Peyer's patch (tissue), 4 donors: ENCODE results near the gene KLHL10. TPM values are rescaled to one million over a fixed set of nuclear protein-coding genes. Genes with fewer than 3 reads are reported as not detected.

Experiments
- DNase-seq, 3 donors: peaks; one replicate each; pipeline ENCODE4 v3.0.0-alpha.2; 2017 to 2019
- H3K27ac ChIP-seq, 4 donors: fragments of 200-600 bp; sonication (generic); one replicate each; pipeline ENCODE4 v1.5.1; 2016 to 2019
- H3K27me3 ChIP-seq, 2 donors: fragments of 200-600 bp; sonication (generic); one replicate each; pipeline ENCODE4 v1.5.1; 2019
- H3K36me3 ChIP-seq, 3 donors: fragments of 200-600 bp; sonication (generic); one replicate each; pipeline ENCODE4 v1.5.1; 2016 to 2019
- H3K4me1 ChIP-seq, 4 donors: fragments of 200-600 bp; sonication (generic); one replicate each; pipeline ENCODE4 v1.5.1; 2016 to 2019
- H3K4me3 ChIP-seq, 4 donors: fragments of 200-600 bp; sonication (generic); 1 replicate in 3 of 4; 2 replicates in 1 of 4; pipeline ENCODE4 v1.5.1; 2016 to 2019; ENCODE audit warnings: mild to moderate bottlenecking in 1 of 4
- H3K9me3 ChIP-seq, 4 donors: fragments of 200-600 bp; sonication (generic); one replicate each; pipeline ENCODE4 v1.5.1; 2016 to 2019; ENCODE audit warnings: mild to moderate bottlenecking in 1 of 4
- POLR2A ChIP-seq, 2 donors: fragments of 450-650 bp; IDR thresholded peaks; one replicate each; pipeline ENCODE4 v1.5.1; 2017; ENCODE audit warnings: antibody characterized with exemption in 2 of 2, mild to moderate bottlenecking in 2 of 2, moderate library complexity in 2 of 2
- total RNA-seq, 4 donors: library from RNA; depleted of rRNA; stranded (reverse); fragments of >200 nt; gene quantifications; one replicate each; pipeline ENCODE4 v1.1.0, GENCODE V29; 2016
- TF ChIP-seq, protein P1 (sequence below), 6 experiments: fragments of 450-650 bp in 4 of 6; fragments of 200-600 bp in 2 of 6; sonication (generic) in 1 of 6; IDR thresholded peaks; one replicate each; pipeline ENCODE4 v1.5.1; 2017 to 2019; ENCODE audit warnings: antibody characterized with exemption in 6 of 6, mild to moderate bottlenecking in 3 of 6, moderate library complexity in 1 of 6

The KLHL10 gene
- total RNA-seq, 4 donors from 2014 or later = not detected

- peaks cover 0 to 22% (median 6%) of the 10 kb centered on the region in 4 donors for H3K4me1 ChIP-seq
- no peaks in the 10 kb centered on the region for H3K36me3 ChIP-seq
- no peaks in the 10 kb centered on the region for H3K9me3 ChIP-seq
- no peak overlapping the region for H3K27ac ChIP-seq
- H3K4me3 ChIP-seq = no peak overlapping the region
- DNase-seq = no peak
- no peaks in the 10 kb centered on the region for H3K27me3 ChIP-seq
- TF ChIP-seq, protein P1, sequence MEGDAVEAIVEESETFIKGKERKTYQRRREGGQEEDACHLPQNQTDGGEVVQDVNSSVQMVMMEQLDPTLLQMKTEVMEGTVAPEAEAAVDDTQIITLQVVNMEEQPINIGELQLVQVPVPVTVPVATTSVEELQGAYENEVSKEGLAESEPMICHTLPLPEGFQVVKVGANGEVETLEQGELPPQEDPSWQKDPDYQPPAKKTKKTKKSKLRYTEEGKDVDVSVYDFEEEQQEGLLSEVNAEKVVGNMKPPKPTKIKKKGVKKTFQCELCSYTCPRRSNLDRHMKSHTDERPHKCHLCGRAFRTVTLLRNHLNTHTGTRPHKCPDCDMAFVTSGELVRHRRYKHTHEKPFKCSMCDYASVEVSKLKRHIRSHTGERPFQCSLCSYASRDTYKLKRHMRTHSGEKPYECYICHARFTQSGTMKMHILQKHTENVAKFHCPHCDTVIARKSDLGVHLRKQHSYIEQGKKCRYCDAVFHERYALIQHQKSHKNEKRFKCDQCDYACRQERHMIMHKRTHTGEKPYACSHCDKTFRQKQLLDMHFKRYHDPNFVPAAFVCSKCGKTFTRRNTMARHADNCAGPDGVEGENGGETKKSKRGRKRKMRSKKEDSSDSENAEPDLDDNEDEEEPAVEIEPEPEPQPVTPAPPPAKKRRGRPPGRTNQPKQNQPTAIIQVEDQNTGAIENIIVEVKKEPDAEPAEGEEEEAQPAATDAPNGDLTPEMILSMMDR (IDR thresholded peaks at IDR 0.05) = no peak
- no peak for TF ChIP-seq POLR2A (IDR thresholded peaks at IDR 0.05)
Observed at GRCh38 chr17:41803049-41804020, 34.3 kb upstream of the KLHL10 start.

GRCh38 chr17:41806685-41807445, 30.8 kb upstream of the KLHL10 start:
- H3K4me3 ChIP-seq = no peak overlapping the region
- no peaks in the 10 kb centered on the region for H3K9me3 ChIP-seq
- peaks cover 8 to 35% (median 12%) of the 10 kb centered on the region in 4 donors for H3K4me1 ChIP-seq
- peak in 2 of 3 donors; percentile 62 to 80 for DNase-seq
- peak in 1 of 2 donors; percentile 55 for TF ChIP-seq POLR2A (IDR thresholded peaks at IDR 0.05)
- TF ChIP-seq, protein P1 (IDR thresholded peaks at IDR 0.05) = peak in 1 of 6 experiments; percentile 25
- H3K27ac ChIP-seq = peak overlapping the region in 3 of 4 donors; percentile 27 to 83 (median 72)
- no peaks in the 10 kb centered on the region for H3K27me3 ChIP-seq
- no peaks in the 10 kb centered on the region for H3K36me3 ChIP-seq

- peak in 2 of 3 donors; percentile 55 to 59 for DNase-seq
- Histone ChIP-seq H3K27me3 (no peaks in the 10 kb centered on the region), H3K4me1 (peaks cover 8 to 53% (median 19%) of the 10 kb centered on the region in 4 donors), H3K27ac (peak overlapping the region; percentile 50 to 83 (median 72)), H3K9me3 (no peaks in the 10 kb centered on the region), H3K36me3 (no peaks in the 10 kb centered on the region), H3K4me3 (peak overlapping the region; percentile 63 to 95 (median 82))
- TF ChIP-seq POLR2A (IDR thresholded peaks at IDR 0.05) = no peak
- TF ChIP-seq, protein P1 (IDR thresholded peaks at IDR 0.05) = no peak
Observed at GRCh38 chr17:41810659-41811548, 26.7 kb upstream of the KLHL10 start.

DNA sequence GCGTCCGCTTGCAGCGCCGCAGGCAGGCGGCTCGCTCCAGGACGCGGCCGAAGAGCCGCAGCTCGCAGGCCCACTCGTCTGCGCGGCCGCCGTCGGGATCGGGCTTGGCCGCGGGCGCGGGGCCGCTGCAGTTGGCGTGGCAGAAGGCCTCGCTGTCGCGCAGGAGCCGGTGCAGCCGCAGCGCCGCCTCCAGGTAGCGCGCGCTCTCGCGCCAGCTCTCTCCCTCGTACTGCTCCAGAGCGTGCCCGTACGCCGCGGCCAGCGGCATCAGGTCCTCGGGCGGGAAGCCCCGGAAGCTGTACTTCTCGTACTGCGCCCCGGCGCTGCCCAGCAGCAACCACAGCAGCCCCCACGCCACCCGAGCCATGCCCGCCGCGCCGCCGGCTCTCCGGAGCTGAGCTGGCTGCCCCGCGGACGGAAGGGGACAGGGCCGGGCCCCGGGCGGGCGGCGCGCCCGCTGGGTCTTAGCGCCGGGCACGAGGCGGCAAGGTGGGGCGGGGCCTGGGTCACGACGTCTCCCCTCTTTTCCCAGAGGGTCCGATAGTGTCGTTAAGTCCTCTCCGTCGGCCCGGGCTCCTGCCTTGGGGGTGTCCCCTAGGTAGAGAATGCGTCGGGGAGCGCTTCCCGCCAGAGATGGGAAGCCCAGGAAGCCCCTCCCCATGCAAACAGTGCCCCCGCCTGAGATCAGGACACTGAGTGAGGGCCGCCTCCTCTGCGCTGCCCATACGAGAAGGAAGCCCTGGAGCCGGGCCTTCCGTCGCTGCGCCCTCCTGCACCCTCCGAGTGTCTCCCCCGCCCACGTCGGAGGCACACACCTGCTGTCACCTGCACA, 25.9 kb upstream of the KLHL10 start, which contains the start of gene P3H4:
Gene P3H4 (minus strand): TSS at position 401 of the 832 bp plus-strand sequence. CDS start 34 bp downstream, at position 367.
- H3K27me3 ChIP-seq = no peaks in the 10 kb centered on the region
- peak within 1 kb of the TSS; percentile 63 to 95 (median 82) for H3K4me3 ChIP-seq
- H3K4me1 ChIP-seq = peaks cover 8 to 48% (median 19%) of the 10 kb centered on the region in 4 donors
- peak; percentile 70 to 92 (median 91) for DNase-seq
- peak within 1 kb of the TSS; percentile 50 to 83 (median 72) for H3K27ac ChIP-seq
- no peaks in the 10 kb centered on the region for H3K36me3 ChIP-seq
- TF ChIP-seq, protein P1 (IDR thresholded peaks at IDR 0.05) = peak; percentile 42 to 95 (median 80)
- peak; percentile 18 to 43 for TF ChIP-seq POLR2A (IDR thresholded peaks at IDR 0.05)
- H3K9me3 ChIP-seq = no peaks in the 10 kb centered on the region
